Measurements from ENCODE around the gene FRRS1L. TPM values are rescaled to one million over a fixed set of nuclear protein-coding genes. Genes with fewer than 3 reads are reported as not detected.

The FRRS1L gene
- total RNA-seq, 1 donor from 2014 or later: 6.1 TPM

GRCh38 chr9:109101810-109102209, 65.2 kb downstream of the FRRS1L start:
- Mint-ChIP-seq H3K9me3 (ENCODE audit: low read depth) (peaks cover 14% of the 10 kb centered on the region), H3K4me3 (ENCODE audit: low read depth) (no peak overlapping the region), H3K27me3 (no peaks in the 10 kb centered on the region), H3K36me3 (ENCODE audit: insufficient read depth) (peaks cover 28% of the 10 kb centered on the region), H3K4me1 (ENCODE audit: low read depth) (peaks cover 30% of the 10 kb centered on the region), H3K27ac (peak overlapping the region; percentile 43)
- no peak for DNase-seq (ENCODE audit: low spot score, unreplicated experiment)
- TF ChIP-seq CTCF (IDR thresholded peaks at IDR 0.05; ENCODE audit: unreplicated experiment): no peak

GRCh38 chr9:109101202-109101595, 65.8 kb downstream of the FRRS1L start:
- peaks cover 14% of the 10 kb centered on the region for H3K9me3 Mint-ChIP-seq (ENCODE audit: low read depth)
- H3K27me3 Mint-ChIP-seq: no peaks in the 10 kb centered on the region
- no peak for TF ChIP-seq CTCF (IDR thresholded peaks at IDR 0.05; ENCODE audit: unreplicated experiment)
- H3K4me1 Mint-ChIP-seq (ENCODE audit: low read depth): peaks cover 30% of the 10 kb centered on the region
- peaks cover 27% of the 10 kb centered on the region for H3K36me3 Mint-ChIP-seq (ENCODE audit: insufficient read depth)
- no peak overlapping the region for H3K27ac Mint-ChIP-seq
- no peak overlapping the region for H3K4me3 Mint-ChIP-seq (ENCODE audit: low read depth)
- no peak for DNase-seq (ENCODE audit: low spot score, unreplicated experiment)

GRCh38 chr9:109100543-109101201, 66.4 kb downstream of the FRRS1L start:
- H3K9me3 Mint-ChIP-seq (ENCODE audit: low read depth): peaks cover 14% of the 10 kb centered on the region
- no peak for DNase-seq (ENCODE audit: low spot score, unreplicated experiment)
- no peak overlapping the region for H3K4me3 Mint-ChIP-seq (ENCODE audit: low read depth)
- H3K27ac Mint-ChIP-seq: no peak overlapping the region
- H3K27me3 Mint-ChIP-seq: no peaks in the 10 kb centered on the region
- no peak for TF ChIP-seq CTCF (IDR thresholded peaks at IDR 0.05; ENCODE audit: unreplicated experiment)
- H3K36me3 Mint-ChIP-seq (ENCODE audit: insufficient read depth): peaks cover 30% of the 10 kb centered on the region
- peaks cover 33% of the 10 kb centered on the region for H3K4me1 Mint-ChIP-seq (ENCODE audit: low read depth)

GRCh38 chr9:109098960-109099308, 68.1 kb downstream of the FRRS1L start:
- Mint-ChIP-seq H3K9me3 (ENCODE audit: low read depth) (peaks cover 12% of the 10 kb centered on the region), H3K27ac (peak overlapping the region; percentile 88), H3K27me3 (no peaks in the 10 kb centered on the region), H3K4me3 (ENCODE audit: low read depth) (no peak overlapping the region), H3K4me1 (ENCODE audit: low read depth) (peaks cover 48% of the 10 kb centered on the region), H3K36me3 (ENCODE audit: insufficient read depth) (peaks cover 17% of the 10 kb centered on the region)
- TF ChIP-seq CTCF (IDR thresholded peaks at IDR 0.05; ENCODE audit: unreplicated experiment): no peak
- no peak for DNase-seq (ENCODE audit: low spot score, unreplicated experiment)

- peaks cover 14% of the 10 kb centered on the region for H3K36me3 Mint-ChIP-seq (ENCODE audit: insufficient read depth)
- H3K27ac Mint-ChIP-seq: peak overlapping the region; percentile 88
- peaks cover 9% of the 10 kb centered on the region for H3K9me3 Mint-ChIP-seq (ENCODE audit: low read depth)
- H3K4me3 Mint-ChIP-seq (ENCODE audit: low read depth): no peak overlapping the region
- no peaks in the 10 kb centered on the region for H3K27me3 Mint-ChIP-seq
- DNase-seq (ENCODE audit: low spot score, unreplicated experiment): no peak
- peak; percentile 32 for TF ChIP-seq CTCF (IDR thresholded peaks at IDR 0.05; ENCODE audit: unreplicated experiment)
- peaks cover 49% of the 10 kb centered on the region for H3K4me1 Mint-ChIP-seq (ENCODE audit: low read depth)
Observed at GRCh38 chr9:109098171-109098959, 68.7 kb downstream of the FRRS1L start.

Data from progenitor cell of endocrine pancreas (in vitro differentiated cells).